ENCODE measurements around the gene SLC13A3.

The SLC13A3 gene, protein sequence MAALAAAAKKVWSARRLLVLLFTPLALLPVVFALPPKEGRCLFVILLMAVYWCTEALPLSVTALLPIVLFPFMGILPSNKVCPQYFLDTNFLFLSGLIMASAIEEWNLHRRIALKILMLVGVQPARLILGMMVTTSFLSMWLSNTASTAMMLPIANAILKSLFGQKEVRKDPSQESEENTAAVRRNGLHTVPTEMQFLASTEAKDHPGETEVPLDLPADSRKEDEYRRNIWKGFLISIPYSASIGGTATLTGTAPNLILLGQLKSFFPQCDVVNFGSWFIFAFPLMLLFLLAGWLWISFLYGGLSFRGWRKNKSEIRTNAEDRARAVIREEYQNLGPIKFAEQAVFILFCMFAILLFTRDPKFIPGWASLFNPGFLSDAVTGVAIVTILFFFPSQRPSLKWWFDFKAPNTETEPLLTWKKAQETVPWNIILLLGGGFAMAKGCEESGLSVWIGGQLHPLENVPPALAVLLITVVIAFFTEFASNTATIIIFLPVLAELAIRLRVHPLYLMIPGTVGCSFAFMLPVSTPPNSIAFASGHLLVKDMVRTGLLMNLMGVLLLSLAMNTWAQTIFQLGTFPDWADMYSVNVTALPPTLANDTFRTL

DNA sequence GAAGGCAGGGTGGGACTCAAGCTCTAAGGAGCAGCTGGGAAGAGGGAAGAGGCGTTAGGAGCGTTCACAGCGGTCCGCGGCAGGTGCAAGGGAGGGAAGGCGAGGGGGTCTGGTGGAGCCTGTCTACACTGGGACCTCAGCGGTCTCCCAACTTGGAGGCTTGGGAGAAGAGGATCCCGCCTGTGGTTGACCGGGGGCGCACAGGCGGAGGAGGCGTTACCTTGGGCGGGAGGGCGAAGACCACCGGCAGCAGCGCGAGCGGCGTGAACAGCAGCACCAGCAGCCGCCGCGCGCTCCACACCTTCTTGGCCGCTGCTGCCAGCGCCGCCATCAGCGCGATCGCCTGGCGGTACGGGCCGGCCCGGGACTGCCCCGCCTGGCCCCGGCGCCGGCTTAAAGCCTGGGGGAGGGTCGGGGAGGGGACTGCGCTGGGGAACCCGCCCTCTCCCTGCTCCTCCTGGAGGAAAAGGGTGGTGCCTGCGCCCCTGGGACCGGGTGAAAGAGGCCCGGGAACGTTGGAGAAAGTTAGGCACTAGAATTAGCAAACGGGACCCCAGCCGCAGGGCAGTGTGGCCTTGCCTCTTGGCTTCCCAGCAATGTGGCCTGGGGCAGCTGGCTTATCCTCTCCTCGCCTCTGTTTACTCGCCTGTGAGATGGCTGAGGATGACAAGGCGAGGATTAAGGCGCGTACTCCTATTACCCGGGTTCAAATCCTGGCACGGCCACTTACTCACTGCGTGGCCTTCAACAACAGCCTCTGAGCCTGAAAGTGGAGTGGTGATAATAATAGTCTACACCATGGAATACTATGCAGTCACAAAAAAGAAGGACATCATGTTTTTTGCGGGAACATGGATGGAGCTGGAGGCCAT is at the start of gene SLC13A3:
Gene SLC13A3 (minus strand): TSS at position 369 of the 872 bp plus-strand sequence. CDS start 38 bp downstream, at position 331.
- DNase-seq, result no peak

DNA sequence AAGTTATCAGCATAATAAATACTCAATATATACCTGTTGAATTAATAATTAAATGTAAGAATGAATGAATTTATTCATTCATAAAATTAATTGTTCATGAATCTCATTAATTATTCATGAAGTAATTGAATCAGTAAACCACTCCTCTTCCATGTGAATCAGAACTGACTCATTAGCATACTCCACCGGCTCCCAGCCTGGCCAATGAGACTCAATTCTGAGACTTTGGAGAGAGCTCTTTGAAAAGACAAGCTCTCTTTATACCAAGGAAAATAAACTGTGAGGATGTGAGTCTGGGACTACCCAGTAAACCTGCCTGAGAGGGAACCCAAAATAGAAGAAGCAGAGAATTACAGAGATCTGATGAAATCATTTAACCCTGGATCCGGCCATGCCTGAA is 49.8 kb upstream of the SLC13A3 start:
- no peak for DNase-seq

DNA sequence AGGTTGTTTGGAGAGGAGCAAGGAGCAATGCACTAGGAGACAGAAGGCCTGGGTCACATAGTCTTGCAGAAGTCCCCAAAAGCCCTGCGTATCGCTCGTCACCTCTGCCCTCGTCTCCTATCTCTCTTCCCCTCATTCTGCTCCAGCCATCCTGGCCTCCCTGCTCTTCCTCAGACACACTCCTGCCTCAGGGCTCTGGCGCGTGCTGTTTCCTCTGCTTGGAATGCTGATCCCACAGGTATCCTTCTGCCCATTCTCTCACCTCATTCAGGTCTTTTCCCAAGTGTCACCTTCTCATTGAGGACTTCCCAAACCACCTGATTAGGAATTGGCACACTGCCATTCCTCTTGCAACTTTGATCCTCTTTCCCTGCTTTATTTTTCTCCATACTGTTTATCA is 49.2 kb upstream of the SLC13A3 start:
- DNase-seq, result no peak

DNA sequence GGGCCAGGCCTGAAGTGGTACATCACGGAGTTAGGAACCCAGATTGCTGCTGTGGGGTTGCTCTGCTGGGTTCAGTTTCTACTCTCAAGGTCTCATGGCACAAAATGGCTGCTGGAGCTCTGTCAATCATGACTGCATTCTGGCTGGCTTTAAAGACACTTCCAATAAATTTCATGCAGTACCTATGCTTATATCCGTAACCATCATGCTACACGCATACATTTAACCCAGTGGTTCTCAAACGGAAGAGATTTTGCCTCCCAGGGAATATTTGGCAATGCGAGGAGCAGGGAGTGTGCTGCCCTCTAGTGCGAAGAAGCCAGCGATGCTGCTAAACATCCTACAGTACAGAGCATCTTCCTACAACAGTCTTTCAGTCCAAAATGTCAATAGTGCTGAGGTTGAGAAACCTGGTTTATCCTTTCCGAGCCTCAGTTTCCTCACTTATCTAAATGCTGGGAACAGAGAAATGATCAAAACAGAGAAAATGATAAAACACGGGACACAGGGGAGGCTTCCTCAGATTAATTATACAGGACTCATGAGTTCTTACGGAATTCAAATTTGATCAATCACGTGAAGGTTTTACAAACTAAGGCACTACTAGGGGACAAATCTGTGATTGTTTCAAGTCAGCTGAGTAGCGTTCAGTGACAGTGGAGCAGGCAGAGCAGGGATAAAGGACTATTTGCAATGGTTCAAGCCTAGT is 48.5 kb upstream of the SLC13A3 start:
- no peak for DNase-seq

DNA sequence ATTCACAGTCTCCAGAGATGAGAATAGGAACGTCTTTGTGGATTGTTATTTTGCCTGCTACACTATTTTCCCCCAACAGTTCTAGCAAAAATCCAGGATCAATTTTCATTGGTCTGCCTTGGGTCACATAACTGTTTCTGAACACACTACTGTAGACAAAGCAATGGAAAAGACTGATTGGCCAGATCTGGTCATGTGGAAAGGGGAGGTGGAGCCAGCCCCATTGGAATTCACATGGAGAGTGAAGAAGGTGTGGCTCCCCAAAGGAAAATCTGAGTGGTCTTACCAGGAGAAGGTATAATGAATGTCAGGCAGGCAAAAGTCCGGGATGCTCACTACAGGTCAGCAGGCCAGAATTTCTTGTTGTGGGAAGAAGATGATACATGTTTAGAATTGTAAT is 47.5 kb upstream of the SLC13A3 start:
- no peak for DNase-seq

DNA sequence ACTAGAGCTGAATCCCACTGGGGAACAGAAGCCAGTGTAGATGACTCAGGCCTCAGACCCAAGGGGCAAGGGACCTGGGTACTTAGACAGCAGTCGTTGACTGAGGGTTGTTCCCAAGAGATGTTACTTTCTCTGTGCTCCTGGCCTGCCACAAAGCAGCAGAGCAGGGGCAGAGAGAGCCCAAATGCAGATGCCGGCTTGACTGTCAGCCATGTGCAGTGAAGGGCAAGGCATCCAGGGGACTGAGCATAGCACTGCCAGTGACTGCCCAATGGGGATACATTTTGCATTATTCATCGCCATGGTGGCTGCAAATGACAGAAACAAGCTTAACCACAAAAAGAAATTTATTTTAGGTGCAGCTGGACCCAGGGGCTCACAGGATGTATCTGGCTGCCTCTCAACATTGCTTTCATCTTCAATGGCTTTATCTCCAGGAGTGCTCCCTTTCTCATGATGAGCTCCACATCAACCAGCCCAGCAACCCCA is 45.6 kb upstream of the SLC13A3 start:
- DNase-seq, result no peak

DNA sequence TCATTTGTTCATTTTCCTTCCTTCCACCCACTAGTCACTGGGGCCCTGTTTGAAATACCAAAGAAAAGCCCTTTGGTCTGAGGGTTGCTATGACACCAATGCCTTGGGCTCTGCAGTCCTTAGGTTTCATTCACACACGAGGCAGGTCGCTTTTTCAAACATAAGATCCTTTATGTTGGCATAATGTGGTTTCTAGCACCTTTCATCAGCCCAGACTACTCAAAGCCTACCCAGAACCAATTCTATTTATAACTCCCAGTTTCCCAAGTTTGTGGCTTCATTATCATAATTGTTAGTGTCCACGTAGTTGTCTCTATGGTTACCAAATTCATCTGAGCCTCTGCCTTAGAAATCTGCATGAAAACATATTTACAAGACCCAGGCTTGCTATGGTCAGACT is 44.6 kb upstream of the SLC13A3 start:
- no peak for DNase-seq

DNA sequence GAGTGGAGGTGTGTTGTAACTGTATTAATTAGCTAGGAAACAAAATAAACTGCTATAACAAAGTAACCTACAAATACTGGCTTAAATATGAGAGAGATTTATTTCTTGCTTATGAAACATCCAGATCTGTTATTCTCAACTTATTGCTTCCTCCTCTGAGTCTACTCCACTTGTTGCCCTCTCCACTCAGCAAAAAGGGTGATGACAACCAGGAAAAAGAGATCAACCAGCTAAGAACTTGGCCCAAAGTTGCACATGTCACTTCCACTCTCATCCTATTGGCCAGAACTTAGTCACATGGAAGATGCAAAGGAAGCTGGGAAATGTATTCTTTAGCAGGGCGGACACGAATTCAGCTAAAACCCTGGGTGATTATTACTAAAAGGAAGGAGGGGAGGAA is 43.2 kb upstream of the SLC13A3 start:
- DNase-seq, result no peak

DNA sequence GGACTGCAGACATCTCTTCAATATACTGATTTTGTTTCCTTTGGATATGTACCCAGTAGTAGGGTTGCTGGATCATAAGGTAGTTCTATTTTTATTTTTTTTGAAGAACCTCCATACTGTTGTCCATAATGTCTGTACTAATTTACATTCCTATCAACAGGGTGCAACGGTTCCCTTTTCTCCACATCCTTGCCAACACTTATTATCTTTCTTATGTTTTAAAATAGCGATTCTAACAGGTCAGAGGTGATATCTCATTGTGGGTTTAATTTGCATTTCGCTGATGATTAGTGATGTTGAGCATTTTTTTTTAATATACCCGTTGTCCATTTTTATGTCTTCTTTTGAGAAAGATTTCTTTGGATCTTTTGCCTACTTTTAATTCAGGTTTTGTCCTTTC is 39.9 kb upstream of the SLC13A3 start:
- no peak for DNase-seq

DNA sequence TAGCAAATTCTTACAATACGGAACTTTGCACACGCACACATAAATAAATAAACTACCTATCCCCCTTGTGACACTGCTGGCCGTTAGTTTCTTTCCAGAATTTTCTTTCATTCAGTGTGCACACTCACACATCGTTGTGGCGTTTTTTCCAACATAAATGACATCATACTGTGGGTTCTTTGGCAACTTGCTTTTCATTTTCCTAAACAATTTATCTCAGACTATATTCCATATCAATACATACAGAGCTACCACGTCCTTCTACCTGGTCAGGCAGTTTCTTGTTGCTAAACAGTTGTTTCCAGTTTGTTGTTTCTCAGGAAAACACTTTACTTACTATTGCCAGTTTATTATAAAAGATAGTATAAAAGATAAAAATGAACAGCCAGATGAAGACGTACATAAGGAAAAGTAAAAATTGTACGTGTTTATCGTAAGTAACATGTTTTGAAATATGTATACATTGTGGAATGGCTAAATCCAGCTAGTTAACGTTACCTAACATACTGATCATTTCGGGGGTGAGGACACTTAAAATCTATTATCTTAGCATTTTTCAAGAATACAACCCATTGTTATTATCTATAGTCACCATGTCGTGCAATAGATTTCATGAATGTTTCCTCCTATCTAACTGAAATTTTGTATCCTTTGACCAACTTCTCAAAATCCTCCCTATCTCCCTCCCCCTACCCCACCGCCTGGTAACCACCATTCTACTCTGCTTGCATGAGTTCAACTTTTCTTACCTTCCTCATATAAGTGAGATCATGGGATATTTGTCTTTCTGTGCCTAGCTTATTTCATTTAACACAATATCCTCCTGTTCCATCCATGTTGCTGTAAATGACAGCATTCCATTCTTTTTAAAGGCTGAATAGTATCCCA is 39.2 kb upstream of the SLC13A3 start:
- no peak for DNase-seq

DNA sequence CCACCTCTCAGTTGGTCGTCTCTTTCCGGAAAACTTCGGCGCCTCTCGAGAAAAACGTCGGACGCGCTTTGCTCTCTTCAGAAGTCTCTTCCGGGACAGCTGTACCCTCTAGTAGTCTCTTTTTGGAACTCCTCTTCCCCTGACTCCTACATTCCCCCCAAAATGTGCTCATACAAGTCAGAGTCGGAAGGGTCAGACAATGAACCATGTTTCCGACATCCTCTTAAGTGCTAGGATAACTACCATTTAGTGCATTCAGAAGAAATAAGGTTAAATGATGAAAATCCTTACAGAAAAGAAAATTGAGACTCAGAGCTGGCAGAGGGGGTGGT is 38.5 kb upstream of the SLC13A3 start:
- DNase-seq, result no peak

DNA sequence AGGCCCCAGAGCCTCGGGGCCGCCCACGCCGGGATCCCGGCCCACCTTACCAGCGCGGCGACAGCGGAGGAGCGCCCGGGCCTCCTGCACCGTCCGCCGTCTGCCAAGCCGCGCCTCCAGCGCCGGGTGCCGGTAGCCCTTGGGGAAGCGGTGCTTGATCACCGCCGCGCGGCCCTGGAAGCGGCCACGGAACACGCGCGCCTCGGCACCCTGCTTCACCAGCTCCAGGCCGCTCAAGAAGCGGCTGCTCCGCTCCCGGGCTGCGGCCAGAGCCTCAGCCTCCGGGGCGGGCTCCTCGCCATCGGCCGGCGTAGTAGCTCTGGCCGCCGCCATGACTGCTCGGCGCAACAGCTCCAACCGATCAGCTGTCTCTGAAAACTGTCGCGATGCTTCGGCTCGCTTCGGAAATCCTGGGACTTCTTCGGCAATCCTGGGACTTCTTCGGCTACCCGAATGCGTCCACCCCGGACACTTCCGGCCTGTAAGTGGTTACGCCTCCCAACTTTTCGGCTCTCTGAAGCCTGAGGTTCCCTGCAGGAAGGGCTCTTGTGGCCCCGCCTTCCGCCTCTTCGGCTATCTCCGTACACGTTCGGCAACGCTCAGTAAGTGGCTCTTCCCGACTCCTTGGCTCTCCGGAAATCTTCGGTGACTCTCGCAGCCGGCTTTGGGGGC is 38.0 kb upstream of the SLC13A3 start, which contains the start of gene TP53RK:
Gene TP53RK (minus strand): TSS at position 363 of the 672 bp plus-strand sequence. CDS start 30 bp downstream, at position 333.
- peak; percentile 92 for DNase-seq

DNA sequence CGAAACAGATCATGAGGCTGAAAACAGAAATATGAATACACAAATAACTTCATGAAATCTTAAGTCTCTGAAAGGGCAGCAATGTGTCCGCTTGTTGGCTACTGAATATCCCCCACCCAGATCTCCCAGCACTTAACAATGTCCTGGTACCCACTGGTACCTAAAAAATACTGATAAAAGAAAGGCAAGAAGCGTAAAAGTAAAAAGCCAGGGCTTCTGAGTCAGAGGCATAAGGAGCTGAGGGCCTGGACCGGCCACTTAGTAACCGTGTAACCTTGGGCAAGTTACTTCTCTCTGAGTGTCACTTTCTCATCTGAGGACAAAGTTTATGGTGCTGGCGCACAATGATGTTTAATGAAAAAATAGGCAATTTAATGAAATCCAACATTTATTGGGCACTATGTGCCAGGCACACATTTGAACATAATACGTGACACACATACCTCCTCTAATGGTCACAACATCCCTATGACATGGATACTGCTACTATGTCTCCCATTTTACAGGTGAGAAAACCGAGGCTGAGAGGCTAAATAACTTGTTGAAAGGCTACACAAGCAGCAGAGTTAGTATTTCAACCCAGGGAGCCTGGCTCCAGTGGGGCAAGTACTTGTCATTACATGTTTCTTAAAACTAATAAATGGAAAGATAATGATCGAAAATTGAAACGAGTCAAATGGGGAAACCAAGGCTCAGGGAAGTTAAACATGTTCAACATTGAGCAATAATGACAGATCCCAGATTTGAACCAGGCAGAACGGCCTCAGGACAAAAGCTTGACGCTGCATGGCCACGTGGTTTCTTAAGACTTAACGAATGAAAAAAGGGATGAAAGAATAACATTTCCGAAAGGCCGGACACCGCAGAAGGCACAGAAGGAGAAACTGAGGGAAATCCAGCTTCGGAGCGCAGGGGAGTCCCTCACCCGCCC is 37.2 kb upstream of the SLC13A3 start:
- DNase-seq, result no peak

DNA sequence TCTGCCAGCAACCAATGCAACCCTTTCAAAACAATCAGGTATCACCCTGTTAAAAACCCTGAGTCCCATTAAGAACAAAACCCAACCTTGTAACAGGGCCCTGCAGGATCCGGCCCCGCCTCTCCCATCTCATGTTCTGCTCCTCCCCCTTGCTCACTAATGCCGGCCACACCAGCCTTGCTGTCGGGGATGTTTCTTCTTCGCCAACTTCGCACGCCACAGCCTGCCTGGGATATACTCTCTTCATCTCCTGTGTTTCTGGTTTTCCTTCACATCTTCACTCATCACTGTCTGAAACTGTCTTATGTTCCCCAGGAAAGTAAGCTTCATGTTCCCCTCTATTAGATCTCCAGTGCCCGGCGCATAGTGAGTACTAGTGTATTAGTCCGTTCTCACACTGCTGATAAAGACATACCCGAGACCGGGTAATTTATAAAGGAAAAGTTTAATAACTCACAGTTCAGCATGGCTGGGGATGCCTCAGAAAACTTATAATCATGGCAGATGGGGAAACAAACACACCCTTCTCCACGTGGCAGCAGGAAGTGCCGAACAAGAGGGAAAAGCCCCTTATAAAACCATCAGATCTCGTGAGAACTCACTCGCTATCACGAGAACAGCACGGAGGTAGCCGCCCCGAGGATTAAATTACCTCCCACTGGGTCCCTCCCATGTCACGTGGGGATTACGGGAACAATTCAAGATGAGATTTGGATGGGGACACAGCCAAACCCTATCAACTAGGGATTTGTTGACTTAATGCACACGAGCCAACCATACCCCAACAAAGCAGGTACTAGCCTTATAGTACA is 32.9 kb upstream of the SLC13A3 start:
- no peak for DNase-seq

DNA sequence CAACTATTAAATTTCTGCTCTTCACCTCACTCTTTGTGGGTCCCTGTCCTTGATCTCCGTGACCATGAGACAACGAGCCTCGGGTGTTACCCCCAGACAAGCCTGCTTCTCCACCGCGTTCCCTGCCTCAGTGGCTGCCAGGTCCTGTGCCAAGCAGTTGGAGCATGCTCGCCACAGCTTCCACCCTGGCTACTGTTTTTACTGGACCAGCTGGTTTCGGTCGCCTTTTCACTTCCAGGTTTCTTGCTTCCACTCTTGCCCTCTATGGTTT is 32.3 kb upstream of the SLC13A3 start:
- DNase-seq, result no peak

DNA sequence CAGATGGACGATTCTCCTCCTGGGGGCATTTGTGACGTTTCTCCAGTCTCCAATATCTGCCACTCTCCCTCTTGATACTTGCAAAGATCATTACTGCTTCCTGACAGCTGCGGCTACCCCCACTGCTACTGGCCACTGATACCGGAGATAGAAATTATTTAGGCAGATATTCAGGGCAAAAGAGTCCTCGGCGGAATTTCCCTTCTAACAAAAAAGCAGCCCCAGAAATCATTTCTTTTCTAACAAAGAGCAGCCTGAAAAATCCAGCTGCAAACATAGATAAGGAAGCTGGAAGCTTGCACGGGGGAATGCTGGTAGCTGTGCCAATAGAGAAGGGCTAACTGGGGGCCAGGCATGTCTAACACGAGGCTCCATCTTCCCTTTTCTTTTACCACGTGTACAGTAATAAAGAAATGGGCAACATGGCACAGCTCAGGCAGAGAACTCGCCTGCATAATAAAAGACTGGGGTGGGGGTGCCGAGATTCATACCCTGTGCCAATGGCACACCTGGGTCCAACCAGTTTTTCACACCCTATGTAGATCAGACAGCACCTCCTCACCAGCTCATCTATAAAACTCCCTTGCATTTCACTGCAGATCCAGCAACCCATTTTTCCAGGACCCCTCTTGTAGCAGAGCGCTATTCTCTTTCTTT is 31.9 kb upstream of the SLC13A3 start:
- no peak for DNase-seq

DNA sequence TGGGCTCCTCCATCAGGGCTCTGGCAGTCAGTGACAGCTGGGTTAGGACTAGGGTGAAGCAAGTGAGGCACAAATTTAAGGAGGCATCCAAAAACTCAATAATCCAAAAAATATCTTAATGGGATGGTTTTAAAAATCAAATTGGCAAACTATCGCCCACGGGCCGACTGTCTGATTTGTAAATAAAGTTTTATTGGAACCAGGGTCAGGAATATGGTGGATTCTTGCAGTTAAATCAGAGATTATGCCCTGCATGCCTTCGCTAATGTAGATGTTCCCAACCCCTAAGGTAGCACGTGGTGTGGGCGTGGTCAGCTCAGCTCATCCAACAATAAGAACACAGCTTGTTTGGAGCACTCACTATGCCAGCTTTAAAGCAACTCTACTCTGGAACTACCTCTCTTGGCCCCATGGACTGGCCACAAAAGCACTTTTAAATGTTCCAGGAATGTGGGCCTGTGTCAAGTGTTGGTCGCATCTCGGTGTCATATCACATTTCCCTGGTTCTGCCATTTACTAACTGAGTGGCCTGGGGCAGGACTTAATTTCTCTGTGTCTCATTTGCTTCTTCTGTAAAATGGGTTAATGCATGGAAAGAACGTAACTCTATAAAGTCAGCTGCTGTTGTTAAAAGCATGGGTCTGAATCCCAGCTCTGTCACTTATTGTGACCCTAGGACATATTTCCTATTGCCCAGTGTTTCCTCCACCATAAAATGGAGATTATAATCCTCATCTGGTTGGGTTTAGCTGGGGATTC is 31.0 kb upstream of the SLC13A3 start:
- DNase-seq, result no peak
